COLO829 (cell line): ENCODE measurements around the gene MTIF2.
"Not testable (repeated sequence)": the region's sequence is repeated elsewhere in the genome, so short reads cannot be mapped to it uniquely, and the experiment has no call there.

ENCODE experiments used
- DNase-seq: peaks from one replicate; pipeline ENCODE4 v3.0.0; 2012; ENCODE audit warnings: low spot score

MTIF2 gene

GRCh38 chr2:55241582-55241981 lies 27.4 kb downstream of the MTIF2 start:
- DNase-seq: not testable (repeated sequence)

DNA sequence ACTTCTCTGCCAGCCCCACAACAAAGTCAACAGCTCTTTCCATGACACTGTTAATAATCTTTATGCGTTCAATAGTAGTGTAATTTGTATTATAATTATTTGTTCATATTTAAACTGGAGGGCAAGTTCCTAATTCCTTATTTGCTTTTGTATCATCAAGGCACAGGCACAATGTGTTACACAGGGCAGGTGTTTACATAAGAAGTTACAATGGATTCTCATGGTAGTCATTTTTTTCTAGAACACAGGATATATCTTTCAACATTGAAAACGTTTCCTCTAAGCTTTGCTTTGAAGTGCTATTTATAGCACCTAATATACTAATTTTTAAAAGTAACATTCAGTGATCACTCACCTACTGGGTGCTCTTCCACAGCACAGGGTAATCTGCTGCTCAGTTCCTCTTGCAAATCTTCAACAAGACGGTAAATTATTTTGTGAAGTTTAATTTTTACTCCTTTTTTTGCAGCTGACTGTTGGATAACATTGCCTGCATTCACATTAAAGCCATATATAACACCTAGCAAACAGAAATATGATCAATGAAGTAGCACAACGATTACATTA lies 29.3 kb downstream of the MTIF2 start:
- no peak for DNase-seq

DNA sequence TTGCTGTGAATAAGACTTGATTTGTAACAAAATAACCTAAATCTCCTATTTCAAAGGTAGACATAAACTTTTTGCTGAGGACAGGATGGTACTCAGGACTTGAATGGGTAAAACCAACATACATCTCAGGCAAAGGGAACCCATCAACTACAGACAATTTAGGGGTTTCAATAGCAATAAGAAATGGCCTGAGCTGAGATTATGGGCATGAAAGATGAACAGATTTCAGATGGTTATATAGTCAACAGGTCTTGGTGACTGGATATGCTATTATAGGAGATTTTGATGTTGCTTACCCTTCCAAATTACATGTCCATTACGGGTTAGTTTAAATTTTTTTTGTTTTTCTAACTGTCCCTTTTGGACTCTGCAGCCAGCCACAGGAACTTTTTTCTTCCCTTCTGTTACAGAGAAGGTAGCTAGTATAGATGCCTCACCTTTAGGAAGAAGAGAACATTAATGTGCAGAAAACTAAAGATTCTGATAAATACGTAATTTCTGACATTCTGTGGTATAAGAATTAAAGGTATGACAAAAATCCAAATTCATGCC lies 32.0 kb downstream of the MTIF2 start:
- DNase-seq: no peak

- DNase-seq: no peak
These were observed 33.1 kb downstream of the MTIF2 start for GRCh38 chr2:55235724-55236538.

DNA sequence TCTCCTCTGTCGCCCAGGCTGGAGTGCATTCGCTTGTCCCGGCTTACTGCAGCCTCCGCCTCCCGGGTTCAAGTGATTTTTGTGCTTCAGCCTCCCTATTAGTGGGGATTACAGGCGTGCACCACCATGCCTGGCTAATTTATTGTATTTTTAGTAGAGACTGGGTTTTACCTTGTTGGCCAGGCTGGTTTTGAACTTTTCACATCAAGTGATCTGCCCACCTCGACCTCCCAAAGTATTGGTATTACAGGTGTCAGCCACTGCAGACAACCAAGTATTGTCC lies 35.4 kb downstream of the MTIF2 start:
- no peak for DNase-seq

DNA sequence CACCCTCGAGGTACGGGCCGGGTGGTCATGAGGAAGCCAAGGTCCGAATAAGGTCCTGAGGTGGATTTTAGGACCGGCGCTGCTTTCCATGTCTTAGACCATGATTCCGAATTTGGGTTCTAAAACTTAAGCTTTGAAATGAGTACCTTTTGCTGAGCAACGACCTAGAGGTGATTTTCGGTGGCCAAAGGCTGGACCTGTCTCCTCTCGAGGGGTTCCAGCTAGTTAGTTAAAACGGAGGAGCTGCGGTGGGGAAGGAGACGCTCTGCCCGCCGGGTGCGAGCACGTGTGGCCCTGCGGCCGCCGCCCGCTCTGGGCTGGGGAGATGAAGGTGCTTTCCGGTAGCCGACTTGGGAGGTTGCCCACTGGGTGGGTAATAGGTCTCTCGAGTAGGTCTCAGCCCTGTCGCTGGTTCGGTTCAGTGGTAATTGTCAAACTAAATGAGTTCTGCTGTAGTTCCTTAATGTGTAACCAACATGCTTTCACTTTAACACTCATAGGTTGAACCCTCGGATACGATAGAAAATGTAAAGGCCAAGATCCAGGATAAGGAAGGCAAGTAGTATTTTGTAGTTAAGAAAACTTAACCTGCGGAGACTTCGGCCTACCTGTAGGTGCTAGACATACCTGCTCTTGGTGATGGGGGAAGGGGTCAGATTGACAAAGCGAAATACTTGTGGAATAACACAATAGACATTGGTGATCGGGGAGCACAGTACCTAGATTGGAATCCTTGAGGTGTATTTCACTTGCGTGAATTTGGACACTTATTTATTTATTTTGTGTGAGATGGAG lies 36.0 kb downstream of the MTIF2 start:
- no peak for DNase-seq

DNA sequence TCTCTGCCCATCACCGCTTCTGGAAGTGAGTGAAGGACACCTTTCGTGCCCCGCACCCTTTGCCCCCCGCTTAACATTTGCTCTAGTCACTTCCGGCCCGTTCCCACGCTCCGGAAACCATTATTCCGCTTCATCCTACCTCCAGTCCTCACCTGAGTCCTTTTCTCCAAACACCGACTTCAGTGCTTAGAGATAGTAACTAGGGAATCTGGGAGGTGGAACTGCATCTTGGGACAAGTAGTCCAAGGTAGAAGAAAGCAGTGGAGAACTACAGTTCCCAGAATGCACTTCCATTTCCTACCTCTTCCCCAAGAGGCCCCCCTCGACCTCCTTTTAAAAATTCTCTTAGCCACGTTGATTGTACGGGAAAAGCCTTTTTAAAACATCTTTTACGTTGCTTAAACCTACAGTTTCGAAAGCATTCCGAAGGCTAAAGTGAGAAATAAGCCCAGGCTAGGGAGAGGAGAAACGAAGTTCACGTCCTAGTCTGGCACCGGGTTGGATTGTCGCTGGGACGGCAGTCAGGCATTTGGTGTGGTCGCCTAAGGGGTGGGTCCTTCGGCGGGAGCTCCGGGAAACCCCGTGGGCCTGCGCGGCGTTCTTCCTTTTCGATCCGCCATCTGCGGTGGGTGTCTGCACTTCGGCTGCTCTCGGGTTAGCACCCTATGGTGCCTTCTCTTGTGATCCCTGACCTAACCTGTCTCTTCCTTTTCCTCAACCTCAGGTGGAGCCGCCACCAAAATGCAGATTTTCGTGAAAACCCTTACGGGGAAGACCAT lies 36.8 kb downstream of the MTIF2 start, which contains the start of the genes CLHC1 and RPS27A:
TSS of gene CLHC1 (minus strand) at position 210 of the 779 bp plus-strand sequence. CDS start 9,882 bp downstream, outside the sequence.
TSS of gene RPS27A (plus strand) at position 605 of the 779 bp plus-strand sequence. CDS start at position 742, 137 bp downstream.
- DNase-seq: peak; percentile 93

GRCh38 chr2:55231546-55232083 lies 37.4 kb downstream of the MTIF2 start:
- no peak for DNase-seq

DNA sequence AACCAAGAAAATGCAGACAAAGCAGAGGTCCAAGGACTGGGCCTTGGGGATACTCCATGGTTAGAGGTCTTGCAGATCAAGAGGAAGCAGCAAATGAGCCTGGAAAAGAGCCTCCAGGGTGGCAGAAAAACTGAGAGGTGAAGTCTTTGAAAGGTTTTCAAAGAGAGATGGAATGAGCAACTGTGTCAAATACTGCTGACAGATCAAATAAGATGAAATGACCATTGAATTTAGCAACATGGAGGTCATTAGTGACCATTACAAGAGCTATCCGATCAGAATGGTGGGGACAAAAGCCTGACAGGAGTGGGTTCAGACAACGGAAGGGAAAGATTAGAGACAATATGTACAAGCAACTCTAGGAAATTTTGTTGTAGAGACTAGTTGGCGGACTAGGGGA lies 38.5 kb downstream of the MTIF2 start:
- DNase-seq: no peak

GRCh38 chr2:55229221-55229620 lies 39.8 kb downstream of the MTIF2 start:
- DNase-seq: no peak

DNA sequence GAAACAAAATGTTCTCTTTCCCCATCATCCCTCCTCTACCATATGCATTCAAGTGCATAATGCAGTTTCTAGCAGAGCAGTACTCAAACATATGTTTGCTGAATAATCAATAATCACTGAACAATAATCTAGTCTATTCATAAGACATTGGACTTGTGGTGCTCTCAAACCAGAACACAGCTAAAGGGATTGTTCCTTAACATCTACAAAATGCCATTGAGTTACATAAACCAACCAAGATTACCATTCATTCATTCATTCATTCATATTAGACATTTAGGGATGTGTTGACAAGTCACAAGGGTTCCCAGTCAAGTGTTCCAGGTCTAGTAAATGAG lies 40.8 kb downstream of the MTIF2 start:
- DNase-seq: no peak

DNA sequence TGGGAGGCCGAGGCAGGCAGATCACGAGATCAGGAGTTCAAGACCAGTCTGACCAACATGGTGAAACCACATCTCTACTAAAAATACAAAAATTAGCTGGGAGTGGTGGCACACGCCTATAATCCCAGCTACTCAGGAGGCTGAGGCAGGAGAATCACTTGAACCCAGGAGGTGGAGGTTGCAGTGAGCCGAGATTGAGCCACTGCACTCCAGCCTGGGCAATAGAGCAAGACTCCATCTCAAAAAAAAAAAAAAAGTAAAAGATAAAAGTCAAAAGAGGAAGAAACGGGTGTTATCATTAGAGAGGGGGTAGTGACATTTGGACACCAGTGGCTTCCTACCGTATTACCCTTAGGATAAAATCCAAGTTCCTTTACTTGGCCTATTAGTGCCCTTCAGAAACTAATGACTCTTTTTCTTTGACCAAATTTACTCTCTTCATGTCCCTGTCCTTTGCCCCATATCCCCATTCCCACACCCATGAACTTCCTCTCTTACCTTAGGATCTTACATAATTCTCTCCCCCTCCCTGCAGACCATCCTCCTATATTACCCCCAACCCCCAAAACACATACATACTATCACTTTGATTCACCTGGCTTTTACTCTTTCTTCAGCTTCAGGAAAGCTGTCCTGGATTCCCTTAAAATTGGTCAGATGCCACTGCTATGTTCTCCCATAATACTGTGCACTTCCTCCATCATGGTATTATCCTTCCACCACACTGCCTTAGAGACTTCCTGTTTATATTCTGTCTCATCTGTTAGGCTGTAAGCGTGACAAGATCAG lies 41.4 kb downstream of the MTIF2 start:
- not testable (repeated sequence) for DNase-seq

DNA sequence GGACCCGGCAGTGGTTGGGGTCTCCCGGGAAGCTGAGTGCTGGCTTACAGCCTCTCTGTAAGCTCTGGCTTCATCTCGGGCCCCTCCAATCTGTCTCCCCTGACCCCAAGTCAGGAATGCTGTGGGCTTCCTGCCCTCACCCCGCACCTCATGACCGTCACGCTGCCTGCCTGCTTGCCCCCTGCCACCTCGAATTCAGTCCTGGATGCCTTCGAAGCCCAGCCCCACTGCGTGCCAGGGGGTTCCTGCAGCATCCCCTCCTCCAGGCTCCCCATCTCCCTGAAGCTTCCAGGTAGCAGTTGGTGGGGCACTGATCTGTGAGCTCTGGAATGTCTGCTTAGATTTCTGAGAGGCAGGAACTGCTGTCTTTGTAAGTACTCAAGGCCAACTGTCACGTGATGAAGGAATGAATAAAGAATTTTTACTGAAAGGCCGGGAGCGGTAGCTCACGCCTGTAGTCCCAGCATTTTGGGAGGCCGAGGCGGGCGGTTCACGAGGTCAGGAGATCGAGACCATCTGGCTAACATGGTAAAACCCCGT lies 43.5 kb downstream of the MTIF2 start:
- no peak for DNase-seq

DNA sequence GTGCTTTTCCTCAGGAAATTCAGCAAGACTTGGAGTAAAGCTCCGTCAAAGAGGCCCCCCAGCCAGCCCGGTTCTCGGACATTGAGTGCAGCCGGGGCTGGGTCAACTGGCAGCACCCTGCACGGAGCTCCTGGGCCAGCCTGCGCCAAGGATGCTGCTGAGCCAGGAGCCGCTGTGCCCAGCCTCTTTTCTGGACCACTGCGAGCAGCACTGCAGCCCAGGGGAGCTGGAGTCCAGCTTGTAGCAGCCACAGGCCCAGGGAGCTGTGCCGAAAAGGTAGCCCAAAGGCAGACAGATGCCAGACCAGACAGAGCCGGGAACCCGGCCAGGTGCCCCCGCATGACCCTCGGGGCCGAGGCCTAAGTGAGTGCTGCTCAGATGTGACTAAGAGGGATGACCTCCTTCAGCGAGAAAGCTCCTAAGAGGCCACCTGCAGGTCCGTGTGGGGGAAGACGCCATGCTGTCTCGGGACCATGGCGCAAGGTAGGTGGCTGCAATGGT lies 44.2 kb downstream of the MTIF2 start:
- no peak for DNase-seq

DNA sequence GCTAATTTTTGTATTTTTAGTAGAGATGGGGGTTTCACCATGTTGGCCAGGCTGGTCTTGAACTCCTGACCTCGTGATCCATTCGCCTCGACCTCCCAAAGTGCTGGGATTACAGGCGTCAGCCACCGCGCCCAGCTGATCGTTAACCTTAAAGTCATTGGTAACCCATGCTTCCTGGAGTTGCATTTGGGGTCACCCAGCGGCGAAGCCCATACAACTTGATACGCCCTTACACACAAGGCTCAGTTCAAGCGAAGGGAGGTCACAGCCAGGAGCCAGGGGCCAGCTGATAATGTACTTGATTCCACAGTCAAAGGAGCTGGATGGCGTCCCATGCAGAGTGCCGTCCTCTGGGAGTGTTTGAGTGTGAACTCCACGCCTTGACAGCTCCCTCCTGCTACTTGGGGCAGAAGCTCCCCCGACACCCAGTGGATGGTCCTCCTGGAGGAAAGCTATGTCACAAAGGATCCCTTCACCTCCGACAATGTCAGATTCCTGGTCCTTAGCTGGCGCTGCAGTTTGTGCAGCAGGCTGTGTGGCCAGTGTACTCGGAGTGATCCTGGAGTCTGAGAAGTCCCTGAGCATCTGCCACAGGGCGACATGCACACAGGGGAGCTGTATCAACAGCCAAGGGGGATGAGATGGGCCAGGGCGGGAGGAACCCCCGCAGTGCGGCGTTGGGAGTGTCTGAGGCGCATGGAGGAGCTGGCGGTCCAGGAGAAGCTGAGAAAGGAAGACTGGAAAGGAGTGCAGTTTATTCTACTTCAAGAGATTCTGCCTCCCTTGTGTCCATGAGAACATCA lies 44.9 kb downstream of the MTIF2 start:
- DNase-seq: no peak

DNA sequence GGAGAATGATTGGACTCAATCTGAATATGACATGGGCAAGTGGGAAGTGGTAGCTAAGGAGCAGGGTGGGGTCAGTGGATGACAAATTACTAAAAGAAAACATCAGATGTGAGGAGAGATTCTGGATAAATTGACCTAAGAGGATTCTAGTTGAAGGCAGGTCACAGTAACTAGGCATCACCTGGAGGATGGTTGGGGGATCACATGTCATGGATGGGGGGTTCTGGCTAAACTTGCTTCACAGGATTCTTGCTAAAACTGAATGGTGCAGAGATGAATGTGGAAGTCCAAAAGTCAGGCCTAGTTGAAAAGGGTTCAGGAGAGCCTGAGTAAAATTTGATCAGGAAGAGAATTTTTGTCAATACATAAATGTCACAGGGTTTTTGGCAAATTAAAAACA lies 55.2 kb downstream of the MTIF2 start:
- no peak for DNase-seq

DNA sequence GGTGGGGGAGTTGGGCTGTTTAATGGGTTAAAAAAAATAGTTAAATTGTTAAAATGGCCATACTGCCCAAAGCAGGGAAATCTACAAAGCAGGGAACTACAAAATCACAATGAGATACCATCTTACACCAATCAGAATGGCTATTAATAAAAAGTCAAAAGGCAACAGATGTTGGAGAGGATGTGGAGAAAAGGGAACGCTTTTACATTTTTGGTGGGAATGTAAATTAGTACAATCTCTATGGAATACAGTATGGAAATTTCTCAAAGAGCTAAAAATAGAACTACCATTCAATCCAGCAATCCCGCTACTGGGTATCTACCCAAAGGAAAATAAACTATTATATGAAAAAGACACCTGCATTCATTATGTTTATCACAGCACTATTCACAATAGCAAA lies 64.1 kb downstream of the MTIF2 start:
- no peak for DNase-seq

GRCh38 chr2:55204536-55204935 lies 64.5 kb downstream of the MTIF2 start:
- no peak for DNase-seq

- DNase-seq: no peak
These were observed 68.6 kb downstream of the MTIF2 start for GRCh38 chr2:55200416-55200815.

DNA sequence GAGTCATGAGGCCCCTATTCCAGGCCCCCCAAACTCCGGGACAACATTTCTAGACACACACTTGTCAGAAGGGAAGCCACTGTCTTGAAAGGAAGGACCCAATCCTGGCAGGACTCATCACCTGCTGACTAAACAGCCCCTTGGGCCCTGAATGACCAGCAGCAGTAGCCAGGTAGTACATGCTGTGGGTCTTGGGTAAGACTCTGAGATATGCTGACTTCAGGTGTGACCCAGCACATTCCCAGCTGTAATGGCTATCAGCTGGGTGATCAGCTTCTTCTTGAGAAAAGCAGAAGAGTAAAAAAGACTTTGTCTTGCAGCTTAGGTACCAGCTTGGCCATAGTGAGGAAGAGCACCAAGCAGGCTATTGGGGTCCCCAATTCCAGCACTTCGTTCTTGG lies 72.5 kb downstream of the MTIF2 start:
- DNase-seq: no peak
